ENCODE measurements around the gene RAP1A.
"Not testable (repeated sequence)": the region's sequence is repeated elsewhere in the genome, so short reads cannot be mapped to it uniquely, and the experiment has no call there.

The RAP1A gene

GRCh38 chr1:111739925-111740765 is 120.6 kb downstream of the RAP1A start:
- no peak for DNase-seq

GRCh38 chr1:111742292-111742691 is 122.7 kb downstream of the RAP1A start:
- DNase-seq, result not testable (repeated sequence)

- no peak for DNase-seq
Measured at GRCh38 chr1:111742938-111743549, 123.5 kb downstream of the RAP1A start.

GRCh38 chr1:111743679-111744101 is 124.1 kb downstream of the RAP1A start:
- DNase-seq, result no peak

GRCh38 chr1:111745675-111746613 is 126.4 kb downstream of the RAP1A start:
- no peak for DNase-seq

- no peak for DNase-seq
Measured at GRCh38 chr1:111746614-111746999, 127.0 kb downstream of the RAP1A start.

- peak; percentile 77 for DNase-seq
Measured at GRCh38 chr1:111747282-111747734, 127.7 kb downstream of the RAP1A start.

- DNase-seq, result no peak
Measured at GRCh38 chr1:111747947-111748346, 128.4 kb downstream of the RAP1A start.

- no peak for DNase-seq
Measured at GRCh38 chr1:111749628-111750027, 130.0 kb downstream of the RAP1A start.

GRCh38 chr1:111750856-111751255 is 131.3 kb downstream of the RAP1A start:
- no peak for DNase-seq

- no peak for DNase-seq
Measured at GRCh38 chr1:111751906-111752575, 132.5 kb downstream of the RAP1A start.

- no peak for DNase-seq
Measured at GRCh38 chr1:111754984-111755330, 135.4 kb downstream of the RAP1A start.

GRCh38 chr1:111755331-111756123 is 135.9 kb downstream of the RAP1A start, which contains the start of gene DDX20:
TSS of gene DDX20 (plus strand) at chr1:111755901. CDS start at chr1:111755925, 24 bp downstream.
- DNase-seq, result peak; percentile 97

- no peak for DNase-seq
Measured at GRCh38 chr1:111756124-111756513, 136.5 kb downstream of the RAP1A start.

GRCh38 chr1:111758373-111758772 is 138.8 kb downstream of the RAP1A start:
- peak; percentile 30 for DNase-seq

- DNase-seq, result no peak
Measured at GRCh38 chr1:111761717-111762116, 142.1 kb downstream of the RAP1A start.

- DNase-seq, result no peak
Measured at GRCh38 chr1:111762332-111762731, 142.7 kb downstream of the RAP1A start.

Measured in OCI-M1 (cell line).